Astrocyte of the hippocampus (primary cell): ENCODE data around the gene UNC50.
"Not testable (repeated sequence)": the region's sequence is repeated elsewhere in the genome, so short reads cannot be mapped to it uniquely, and the experiment has no call there.

Source experiments
- DNase-seq: peaks from one replicate; pipeline ENCODE4 v3.0.0; 2011; ENCODE audit warnings: low read depth, low spot score

UNC50 gene

GRCh38 chr2:98608962-98609604 lies 694 bp downstream of the UNC50 start:
- peak; percentile 61 for DNase-seq

DNA sequence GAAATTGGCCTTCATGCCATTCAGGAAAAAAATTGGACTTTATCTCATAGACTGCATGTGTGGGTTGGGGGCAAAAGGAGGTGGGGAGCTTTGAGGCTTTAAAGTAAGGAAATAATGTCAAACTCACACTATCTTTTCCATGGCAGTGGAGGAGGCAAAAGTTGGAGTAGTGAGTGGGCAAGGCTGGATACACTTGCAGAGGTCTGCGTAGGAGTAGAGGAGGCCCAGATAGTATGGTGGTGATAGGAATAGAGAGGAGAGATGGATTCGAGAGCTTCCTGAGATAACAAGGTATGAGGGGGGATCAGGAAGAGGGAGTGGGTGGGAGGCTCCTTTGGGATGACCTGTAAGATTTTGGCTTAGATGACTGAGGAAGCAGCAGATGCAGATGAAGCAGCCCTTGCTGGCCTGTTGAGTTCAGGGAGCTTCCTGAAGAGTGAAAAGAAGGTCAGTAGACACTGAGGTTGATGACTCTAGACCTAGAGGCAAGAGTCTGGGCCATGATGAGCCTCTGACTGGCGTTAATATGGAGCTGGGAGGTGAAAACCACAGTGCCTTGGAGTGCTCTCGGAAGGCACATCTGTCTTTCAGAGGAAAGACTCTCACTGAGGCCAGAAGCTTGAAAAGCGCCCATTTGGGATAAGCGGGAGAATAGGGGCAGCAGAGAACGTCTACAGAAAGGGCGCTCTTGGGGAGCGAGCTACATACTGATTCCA lies 5.8 kb downstream of the UNC50 start:
- no peak for DNase-seq

DNA sequence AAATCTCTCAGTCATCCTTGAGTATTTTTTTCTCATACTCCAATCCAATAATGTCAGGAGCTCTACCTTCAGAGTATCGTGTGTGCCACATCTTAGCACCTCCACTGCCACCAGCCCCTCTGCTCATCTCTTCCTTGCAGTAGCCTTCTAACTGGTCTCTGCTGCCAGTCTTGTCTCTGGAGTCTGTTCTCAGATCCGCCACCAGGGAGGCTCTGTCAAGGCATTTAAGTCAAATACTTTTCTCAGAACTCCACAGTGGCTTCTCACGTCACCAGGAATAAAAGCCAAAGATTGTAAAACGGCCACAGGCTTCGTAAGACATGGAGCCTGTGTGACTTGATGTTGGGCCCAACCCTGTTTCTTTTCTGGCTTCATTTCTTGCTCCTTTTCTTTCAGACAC lies 7.1 kb downstream of the UNC50 start:
- no peak for DNase-seq

DNA sequence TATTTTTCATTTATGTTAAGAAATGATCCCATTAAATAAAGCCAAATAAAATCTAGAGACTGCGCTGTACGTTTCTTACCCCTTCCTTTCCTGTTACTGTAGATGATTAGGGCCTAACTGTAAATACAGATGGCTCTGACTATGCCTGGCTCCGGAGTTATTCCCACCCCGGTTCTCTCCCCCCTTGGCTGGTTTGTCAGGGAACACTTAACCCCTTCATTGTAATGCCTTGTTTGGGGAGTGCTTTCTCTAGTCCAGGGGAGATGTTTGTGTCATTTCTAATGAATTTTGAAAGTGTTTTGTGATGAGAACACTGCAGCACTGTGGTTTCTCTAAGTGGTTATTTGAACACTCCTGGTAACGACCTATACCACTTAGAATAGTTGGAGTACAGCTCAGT lies 8.8 kb downstream of the UNC50 start:
- DNase-seq, result no peak

GRCh38 chr2:98623657-98624056 lies 15.3 kb downstream of the UNC50 start:
- no peak for DNase-seq

DNA sequence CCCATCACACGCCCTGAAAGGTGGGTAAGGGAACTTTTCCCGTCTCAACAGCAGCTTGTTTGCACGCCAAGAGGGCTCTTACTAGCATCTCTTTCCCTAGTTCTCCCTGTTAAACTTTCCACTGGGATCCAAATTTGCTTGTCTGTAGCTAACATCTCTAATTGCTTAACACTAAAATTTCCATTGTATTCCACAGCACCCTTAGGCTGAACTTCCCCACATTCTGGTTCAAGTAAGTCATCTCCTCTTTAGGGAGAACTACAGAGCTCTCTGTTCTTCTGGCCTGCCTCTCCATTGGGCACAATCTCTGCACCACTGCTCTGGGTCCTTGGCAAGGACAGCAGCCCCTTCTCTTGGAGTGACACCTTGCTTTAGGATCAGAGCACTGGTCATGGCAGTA lies 24.0 kb downstream of the UNC50 start:
- no peak for DNase-seq

DNA sequence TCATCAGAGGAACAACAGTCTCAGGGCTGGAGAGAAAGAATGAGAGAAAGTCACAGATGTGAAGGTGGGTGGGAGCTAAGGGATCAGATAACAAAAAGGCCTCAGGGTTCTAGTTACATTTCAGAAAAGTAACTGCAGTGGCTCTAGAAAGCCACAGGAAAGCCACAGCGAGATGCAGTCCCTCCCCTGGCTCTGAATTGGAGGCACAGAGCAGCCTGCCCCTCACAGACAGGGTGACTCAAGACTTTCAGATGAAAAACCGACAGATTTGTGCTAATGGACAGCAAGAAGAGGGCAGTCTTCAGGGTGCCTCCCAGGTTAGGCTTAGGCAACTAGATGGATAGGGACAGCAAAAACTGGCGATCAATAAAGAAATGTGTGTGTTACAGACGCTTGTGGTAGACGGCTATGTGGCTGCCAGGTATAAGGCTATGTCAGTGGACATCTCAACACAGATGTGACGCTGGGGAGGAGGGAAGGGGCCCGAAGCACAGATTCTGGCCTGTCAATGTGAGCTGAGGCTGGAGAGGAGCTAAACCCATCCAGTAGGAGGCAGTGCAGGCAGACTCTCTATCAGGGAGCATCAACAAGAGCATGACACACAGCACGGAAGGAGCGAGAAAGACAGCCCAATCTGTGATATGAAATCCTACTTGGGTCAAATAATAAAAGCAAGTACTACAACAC lies 26.2 kb downstream of the UNC50 start:
- peak; percentile 9 for DNase-seq

- DNase-seq, result no peak
These were observed 29.2 kb downstream of the UNC50 start for GRCh38 chr2:98637401-98638147.

DNA sequence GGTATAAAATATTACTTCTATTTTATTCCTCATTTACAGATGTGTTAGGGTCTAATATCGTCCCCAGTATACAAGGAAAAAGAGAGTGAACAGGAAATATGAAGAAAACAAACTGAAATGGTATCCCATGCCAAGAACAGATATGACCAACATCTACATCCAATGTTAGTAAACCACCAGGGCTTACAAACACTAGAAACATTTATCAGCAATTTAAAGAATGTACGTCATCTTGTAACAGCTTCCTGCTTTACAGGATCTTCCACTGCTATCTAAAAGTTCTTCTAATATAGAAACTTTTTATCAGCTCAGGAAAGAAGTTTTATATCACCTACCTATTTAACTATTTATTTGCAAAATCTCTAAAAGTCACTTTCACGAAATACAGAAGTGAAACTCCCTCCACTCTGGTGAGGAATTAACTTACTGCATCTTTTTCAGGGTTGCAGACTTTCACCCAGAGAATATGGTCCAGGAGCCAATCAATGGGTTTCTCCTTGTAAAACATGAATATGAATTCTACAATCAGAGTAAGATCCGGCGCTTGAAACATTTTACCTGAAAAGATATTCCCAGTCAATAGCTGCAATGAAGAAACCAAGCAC lies 35.2 kb downstream of the UNC50 start:
- DNase-seq, result no peak

GRCh38 chr2:98647636-98648035 lies 39.2 kb downstream of the UNC50 start:
- DNase-seq, result no peak

DNA sequence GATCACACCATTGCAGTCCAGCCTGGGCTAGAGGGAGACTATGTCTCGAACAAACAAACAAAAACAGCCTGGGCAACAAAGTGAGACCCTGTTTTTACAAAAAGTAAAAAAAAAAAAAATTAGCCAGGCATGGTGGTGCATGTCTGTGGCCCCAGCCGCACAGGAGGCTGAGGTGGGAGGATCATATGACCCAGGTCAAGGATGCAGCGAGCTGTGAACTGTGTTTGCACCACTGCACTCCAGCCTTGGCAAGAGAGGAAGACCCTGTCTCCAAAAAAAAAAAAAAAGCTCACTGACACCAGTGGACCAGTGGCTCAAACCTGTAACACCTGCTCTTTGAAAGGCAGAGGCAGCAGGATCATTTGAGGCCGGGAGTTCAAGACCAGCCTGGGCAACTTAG lies 40.1 kb downstream of the UNC50 start:
- no peak for DNase-seq

GRCh38 chr2:98649135-98649991 lies 41.0 kb downstream of the UNC50 start:
- peak; percentile 89 for DNase-seq

GRCh38 chr2:98649992-98650375 lies 41.6 kb downstream of the UNC50 start:
- DNase-seq, result no peak

GRCh38 chr2:98650998-98651397 lies 42.6 kb downstream of the UNC50 start:
- DNase-seq, result no peak

DNA sequence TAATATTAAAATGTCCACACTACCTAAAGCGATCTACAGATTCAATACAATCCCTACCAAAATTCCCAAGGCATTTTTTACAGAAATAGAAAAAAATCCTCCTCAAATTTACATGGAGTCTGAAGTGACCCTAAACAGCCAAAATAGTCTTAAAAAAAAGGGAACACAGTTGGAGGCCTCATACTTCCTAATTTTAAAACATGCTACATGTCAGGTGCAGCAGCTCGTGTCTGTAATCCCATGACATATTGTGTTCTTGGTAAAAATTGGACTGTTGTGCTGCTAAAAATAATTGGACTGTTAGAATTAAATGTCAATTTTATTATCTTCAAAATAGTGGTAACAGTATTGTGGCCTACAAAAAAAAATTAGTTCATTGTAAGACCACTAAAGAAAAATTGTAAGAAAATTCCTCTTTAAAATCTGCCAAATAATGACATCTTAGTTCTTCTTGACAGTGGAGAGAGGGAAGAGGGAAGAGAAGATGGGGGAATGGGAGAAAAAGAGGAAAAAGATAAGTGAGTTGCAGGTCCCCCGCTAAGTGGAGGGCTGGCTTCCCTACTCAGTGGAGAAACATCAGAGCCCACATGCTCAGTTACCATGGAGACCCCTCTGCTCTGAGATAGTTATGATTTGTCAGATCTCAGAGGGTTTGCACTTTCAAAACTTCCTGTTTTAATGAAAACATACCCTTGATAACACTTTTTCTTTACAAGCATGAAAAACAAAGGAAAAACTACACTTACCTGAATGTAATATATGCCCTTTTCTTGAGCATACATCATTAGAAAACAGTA lies 46.5 kb downstream of the UNC50 start:
- DNase-seq, result no peak

DNA sequence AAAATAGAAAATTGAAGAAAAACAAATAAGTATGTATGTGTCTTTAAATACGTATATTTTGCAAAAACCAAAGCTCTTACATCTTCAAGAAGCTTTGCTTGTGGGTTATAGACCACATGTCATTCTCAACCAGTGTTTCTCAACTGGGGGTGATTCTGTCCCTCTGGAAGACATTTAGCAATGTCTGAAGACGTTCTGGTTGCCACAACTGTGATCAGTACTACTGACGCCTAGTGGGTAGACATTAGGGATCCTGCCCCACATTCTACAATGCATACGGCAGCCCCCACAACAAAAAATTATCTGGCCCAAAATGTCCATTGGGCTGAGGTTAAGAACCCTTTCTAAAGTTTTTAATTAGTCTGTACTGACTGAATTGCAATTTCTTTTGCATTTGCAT lies 48.4 kb downstream of the UNC50 start:
- DNase-seq, result no peak

GRCh38 chr2:98658816-98659490 lies 50.6 kb downstream of the UNC50 start:
- DNase-seq, result no peak

GRCh38 chr2:98659491-98659840 lies 51.1 kb downstream of the UNC50 start:
- not testable (repeated sequence) for DNase-seq

- DNase-seq, result no peak
These were observed 55.2 kb downstream of the UNC50 start for GRCh38 chr2:98663511-98664090.
